Liver (tissue), 3 donors: Measurements from ENCODE around the gene SAMSN1.

Experiments used
- EGR1 ChIP-seq, 2 donors: IDR thresholded peaks; 2 replicates each; pipeline ENCODE4 v1.6.1; 2016 to 2018; ENCODE audit warnings: antibody characterized with exemption in 2 of 2, low read depth in 2 of 2
- FOXA1 ChIP-seq: IDR thresholded peaks from 2 replicates; pipeline ENCODE4 v1.6.1; 2016; ENCODE audit warnings: antibody characterized with exemption
- GABPA ChIP-seq, 2 donors: IDR thresholded peaks in 1 of 2; conservative IDR thresholded peaks in 1 of 2; 2 replicates each; pipeline ENCODE4 v1.6.1; 2016; ENCODE audit warnings: antibody characterized with exemption in 2 of 2, mild to moderate bottlenecking in 1 of 2, moderate library complexity in 1 of 2
- HNF4A ChIP-seq, 2 donors: conservative IDR thresholded peaks; 2 replicates each; pipeline ENCODE4 v1.6.1; 2016; ENCODE audit warnings: antibody characterized with exemption in 2 of 2, mild to moderate bottlenecking in 2 of 2
- HNF4G ChIP-seq: IDR thresholded peaks from 2 replicates; pipeline ENCODE4 v1.6.1; 2016; ENCODE audit warnings: antibody characterized with exemption
- JUND ChIP-seq, 2 donors: IDR thresholded peaks; 2 replicates each; pipeline ENCODE4 v1.6.1; 2016; ENCODE audit warnings: antibody characterized with exemption in 2 of 2
- RAD21 ChIP-seq, 2 donors: IDR thresholded peaks; 2 replicates each; pipeline ENCODE4 v1.6.1; 2016; ENCODE audit warnings: antibody characterized with exemption in 2 of 2, mild to moderate bottlenecking in 2 of 2
- SP1 ChIP-seq: IDR thresholded peaks from 2 replicates; pipeline ENCODE4 v1.6.1; 2018; ENCODE audit warnings: antibody characterized with exemption, mild to moderate bottlenecking
- TAF1 ChIP-seq: conservative IDR thresholded peaks from 2 replicates; pipeline ENCODE4 v1.6.1; 2016; ENCODE audit warnings: antibody characterized with exemption, mild to moderate bottlenecking
- YY1 ChIP-seq: IDR thresholded peaks from 2 replicates; pipeline ENCODE4 v1.6.1; 2016; ENCODE audit warnings: antibody characterized with exemption, mild to moderate bottlenecking
- TF ChIP-seq, protein P1 (sequence below): fragments of 150-350 bp; IDR thresholded peaks from 2 replicates; pipeline ENCODE4 v1.5.1; 2017; ENCODE audit warnings: improper control_type of control experiment, low read depth, low read length; ENCODE audit not compliant: missing input control
- TF ChIP-seq, protein P2 (sequence below): IDR thresholded peaks from 2 replicates; pipeline ENCODE4 v1.6.1; 2016; ENCODE audit warnings: antibody characterized with exemption
- TF ChIP-seq, protein P3 (sequence below): IDR thresholded peaks from 2 replicates; pipeline ENCODE4 v1.6.1; 2016; ENCODE audit warnings: antibody characterized with exemption, mild to moderate bottlenecking
- donor health status: healthy.
- donor health status: healthy.

DNA sequence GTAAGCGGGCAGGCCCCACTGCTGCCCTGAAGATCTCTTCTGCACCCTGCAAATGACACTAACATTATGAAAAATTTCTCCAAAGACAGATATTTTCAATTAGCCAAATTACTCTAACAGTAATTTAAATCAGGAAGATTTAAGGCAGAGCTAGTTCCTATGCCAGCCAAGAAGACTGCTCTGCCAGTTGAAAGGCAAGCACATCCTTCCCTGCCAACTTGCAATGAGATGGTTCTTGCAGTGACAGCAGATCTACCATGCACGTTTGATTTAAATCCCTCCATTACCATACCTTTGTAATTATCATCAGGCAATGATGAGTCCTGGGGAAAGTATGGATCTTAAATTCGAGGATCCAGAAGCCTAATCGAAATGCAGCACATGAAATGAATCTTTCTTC, 76.5 kb downstream of the SAMSN1 start:
- TF ChIP-seq, protein P1, sequence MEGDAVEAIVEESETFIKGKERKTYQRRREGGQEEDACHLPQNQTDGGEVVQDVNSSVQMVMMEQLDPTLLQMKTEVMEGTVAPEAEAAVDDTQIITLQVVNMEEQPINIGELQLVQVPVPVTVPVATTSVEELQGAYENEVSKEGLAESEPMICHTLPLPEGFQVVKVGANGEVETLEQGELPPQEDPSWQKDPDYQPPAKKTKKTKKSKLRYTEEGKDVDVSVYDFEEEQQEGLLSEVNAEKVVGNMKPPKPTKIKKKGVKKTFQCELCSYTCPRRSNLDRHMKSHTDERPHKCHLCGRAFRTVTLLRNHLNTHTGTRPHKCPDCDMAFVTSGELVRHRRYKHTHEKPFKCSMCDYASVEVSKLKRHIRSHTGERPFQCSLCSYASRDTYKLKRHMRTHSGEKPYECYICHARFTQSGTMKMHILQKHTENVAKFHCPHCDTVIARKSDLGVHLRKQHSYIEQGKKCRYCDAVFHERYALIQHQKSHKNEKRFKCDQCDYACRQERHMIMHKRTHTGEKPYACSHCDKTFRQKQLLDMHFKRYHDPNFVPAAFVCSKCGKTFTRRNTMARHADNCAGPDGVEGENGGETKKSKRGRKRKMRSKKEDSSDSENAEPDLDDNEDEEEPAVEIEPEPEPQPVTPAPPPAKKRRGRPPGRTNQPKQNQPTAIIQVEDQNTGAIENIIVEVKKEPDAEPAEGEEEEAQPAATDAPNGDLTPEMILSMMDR, result no peak
- TF ChIP-seq, protein P2, sequence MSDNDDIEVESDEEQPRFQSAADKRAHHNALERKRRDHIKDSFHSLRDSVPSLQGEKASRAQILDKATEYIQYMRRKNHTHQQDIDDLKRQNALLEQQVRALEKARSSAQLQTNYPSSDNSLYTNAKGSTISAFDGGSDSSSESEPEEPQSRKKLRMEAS, result no peak
- no peak for TF ChIP-seq HNF4A (conservative IDR thresholded peaks at IDR 0.05)
- TF ChIP-seq YY1, result no peak
- TF ChIP-seq SP1, result no peak
- no peak for TF ChIP-seq EGR1 (IDR thresholded peaks at IDR 0.05; ENCODE audit: low read depth in 2 of 2)
- TF ChIP-seq, protein P3, sequence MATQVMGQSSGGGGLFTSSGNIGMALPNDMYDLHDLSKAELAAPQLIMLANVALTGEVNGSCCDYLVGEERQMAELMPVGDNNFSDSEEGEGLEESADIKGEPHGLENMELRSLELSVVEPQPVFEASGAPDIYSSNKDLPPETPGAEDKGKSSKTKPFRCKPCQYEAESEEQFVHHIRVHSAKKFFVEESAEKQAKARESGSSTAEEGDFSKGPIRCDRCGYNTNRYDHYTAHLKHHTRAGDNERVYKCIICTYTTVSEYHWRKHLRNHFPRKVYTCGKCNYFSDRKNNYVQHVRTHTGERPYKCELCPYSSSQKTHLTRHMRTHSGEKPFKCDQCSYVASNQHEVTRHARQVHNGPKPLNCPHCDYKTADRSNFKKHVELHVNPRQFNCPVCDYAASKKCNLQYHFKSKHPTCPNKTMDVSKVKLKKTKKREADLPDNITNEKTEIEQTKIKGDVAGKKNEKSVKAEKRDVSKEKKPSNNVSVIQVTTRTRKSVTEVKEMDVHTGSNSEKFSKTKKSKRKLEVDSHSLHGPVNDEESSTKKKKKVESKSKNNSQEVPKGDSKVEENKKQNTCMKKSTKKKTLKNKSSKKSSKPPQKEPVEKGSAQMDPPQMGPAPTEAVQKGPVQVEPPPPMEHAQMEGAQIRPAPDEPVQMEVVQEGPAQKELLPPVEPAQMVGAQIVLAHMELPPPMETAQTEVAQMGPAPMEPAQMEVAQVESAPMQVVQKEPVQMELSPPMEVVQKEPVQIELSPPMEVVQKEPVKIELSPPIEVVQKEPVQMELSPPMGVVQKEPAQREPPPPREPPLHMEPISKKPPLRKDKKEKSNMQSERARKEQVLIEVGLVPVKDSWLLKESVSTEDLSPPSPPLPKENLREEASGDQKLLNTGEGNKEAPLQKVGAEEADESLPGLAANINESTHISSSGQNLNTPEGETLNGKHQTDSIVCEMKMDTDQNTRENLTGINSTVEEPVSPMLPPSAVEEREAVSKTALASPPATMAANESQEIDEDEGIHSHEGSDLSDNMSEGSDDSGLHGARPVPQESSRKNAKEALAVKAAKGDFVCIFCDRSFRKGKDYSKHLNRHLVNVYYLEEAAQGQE, result no peak
- TF ChIP-seq GABPA (IDR thresholded peaks at IDR 0.05 in 1 of 2, conservative IDR thresholded peaks at IDR 0.05 in 1 of 2), result no peak
- no peak for TF ChIP-seq HNF4G
- TF ChIP-seq TAF1, result no peak
- TF ChIP-seq RAD21 (IDR thresholded peaks at IDR 0.05), result no peak
- no peak for TF ChIP-seq FOXA1
- no peak for TF ChIP-seq JUND (IDR thresholded peaks at IDR 0.05)
